H1 (cell line): Measurements from ENCODE around the gene AGBL1. TPM values are rescaled to one million over a fixed set of nuclear protein-coding genes. Genes with fewer than 3 reads are reported as not detected.

Experiments used
- CTCF ChIA-PET: fragments of 300-600 bp; sonication (Branson Sonifier 250); formaldehyde crosslinking; loops from one replicate; lab custom pipeline; 2021; ENCODE audit not compliant: partially characterized antibody; lab: Charles Lee
- POLR2A ChIA-PET: fragments of 300-600 bp; sonication (Branson Sonifier 250); formaldehyde crosslinking; loops from one replicate; lab custom pipeline; 2021; ENCODE audit warnings: inconsistent platforms; ENCODE audit not compliant: partially characterized antibody; lab: Charles Lee
- DNase-seq, 2 experiments: peaks; one replicate each; pipeline versions ENCODE4 v3.0.0 to v3.0.0-alpha.2; 2010 to 2022; ENCODE audit warnings: low spot score in 2 of 2, low read depth in 1 of 2, mixed read lengths in 1 of 2
- FAIRE-seq: peaks from 2 replicates; lab custom pipeline; 2011; peaks lifted over from hg19 to GRCh38; lab: Jason Lieb, UNC
- H2AFZ ChIP-seq: 2 replicates; pipeline ENCODE4 v1.8.1; 2012; ENCODE audit warnings: low read length, inconsistent platforms
- H2AK5ac ChIP-seq: 2 replicates; pipeline ENCODE4 v1.6.1; 2013; ENCODE audit warnings: low read depth, low read length
- H2BK120ac ChIP-seq: replicated peaks from 2 replicates; pipeline ENCODE3; 2013; ENCODE audit warnings: low read depth, low read length, inconsistent platforms
- H2BK12ac ChIP-seq: 2 replicates; pipeline ENCODE4 v1.6.1; 2013; ENCODE audit warnings: low read depth, low read length
- H2BK15ac ChIP-seq: 2 replicates; pipeline ENCODE4 v1.6.1; 2013; ENCODE audit warnings: low read length
- H2BK20ac ChIP-seq: 2 replicates; pipeline ENCODE4 v1.6.1; 2013; ENCODE audit warnings: low read length
- H2BK5ac ChIP-seq: 2 replicates; pipeline ENCODE4 v1.6.1; 2013; ENCODE audit warnings: low read depth, low read length
- H3K14ac ChIP-seq: 2 replicates; pipeline ENCODE4 v1.6.1; 2013; ENCODE audit warnings: inconsistent platforms; ENCODE audit not compliant: insufficient read length
- H3K18ac ChIP-seq: 2 replicates; pipeline ENCODE4 v1.6.1; 2013; ENCODE audit warnings: low read length; ENCODE audit errors: extremely low read depth
- H3K23ac ChIP-seq: 2 replicates; pipeline ENCODE4 v1.6.1; 2013; ENCODE audit warnings: inconsistent platforms; ENCODE audit not compliant: insufficient read length
- H3K23me2 ChIP-seq: 2 replicates; pipeline ENCODE4 v1.6.1; 2013; ENCODE audit warnings: low read depth, low read length
- H3K27ac ChIP-seq: 2 replicates; pipeline ENCODE4 v1.6.1; 2011; ENCODE audit warnings: low read depth, low read length, inconsistent platforms
- H3K27me3 ChIP-seq, 4 experiments: replicated peaks in 1 of 4; 1 replicate in 1 of 4; 2 replicates in 3 of 4; pipeline versions ENCODE4 v1.6.1 to v1.8.1; 2011 to 2013; ENCODE audit warnings: low read length in 3 of 4, mild to moderate bottlenecking in 3 of 4, inconsistent platforms in 2 of 4, mixed read lengths in 2 of 4, moderate library complexity in 1 of 4; ENCODE audit not compliant: control insufficient read depth in 3 of 4, insufficient read depth in 3 of 4; ENCODE audit errors: extremely low read depth in 1 of 4
- H3K36me3 ChIP-seq, 4 experiments: 2 replicates each; pipeline versions ENCODE4 v1.6.1 to v1.8.1; 2011 to 2013; ENCODE audit warnings: mild to moderate bottlenecking in 4 of 4, low read length in 3 of 4, moderate library complexity in 2 of 4, control low read depth in 1 of 4, inconsistent platforms in 1 of 4; ENCODE audit not compliant: insufficient read depth in 4 of 4, control insufficient read depth in 2 of 4
- H3K4ac ChIP-seq: replicated peaks from 2 replicates; pipeline ENCODE3; 2013; ENCODE audit warnings: low read length, low read depth, mixed read lengths, inconsistent platforms; ENCODE audit not compliant: insufficient read length
- H3K4me1 ChIP-seq, 4 experiments: replicated peaks in 1 of 4; 1 replicate in 1 of 4; 2 replicates in 3 of 4; pipeline versions ENCODE4 v1.6.1 to v1.8.1; 2011 to 2013; ENCODE audit warnings: low read length in 3 of 4, inconsistent platforms in 2 of 4, mixed read lengths in 1 of 4; ENCODE audit not compliant: insufficient read depth in 4 of 4, control insufficient read depth in 3 of 4
- H3K4me2 ChIP-seq, 2 experiments: 2 replicates each; pipeline versions ENCODE4 v1.6.1 to v1.8.1; 2011 to 2013; ENCODE audit warnings: low read depth in 2 of 2, low read length in 2 of 2, control low read depth in 1 of 2, inconsistent platforms in 1 of 2, mild to moderate bottlenecking in 1 of 2; ENCODE audit not compliant: insufficient read depth in 1 of 2
- H3K4me3 ChIP-seq, 4 experiments: fragments of 200-600, 300-600 bp in 1 of 4; sonication (generic), shearing (Covaris generic), sonication (Bioruptor Twin) in 1 of 4; 2 replicates each; pipeline versions ENCODE4 v1.5.1 to v1.8.1; 2011 to 2016; ENCODE audit warnings: low read length in 4 of 4, low read depth in 3 of 4, control low read depth in 2 of 4, inconsistent platforms in 2 of 4, mild to moderate bottlenecking in 2 of 4, mixed read lengths in 1 of 4, moderate library complexity in 1 of 4; ENCODE audit not compliant: insufficient read depth in 2 of 4; ENCODE audit errors: extremely low read depth in 1 of 4
- H3K56ac ChIP-seq: replicated peaks from 2 replicates; pipeline ENCODE3; 2013; ENCODE audit warnings: low read depth, mild to moderate bottlenecking, mixed read lengths, low read length, inconsistent platforms; ENCODE audit not compliant: insufficient read length
- H3K79me1 ChIP-seq: 2 replicates; pipeline ENCODE4 v1.6.1; 2013; ENCODE audit warnings: low read depth, low read length, control low read depth
- H3K79me2 ChIP-seq, 2 experiments: 2 replicates each; pipeline versions ENCODE4 v1.6.1 to v1.8.1; 2012 to 2013; ENCODE audit warnings: low read length in 2 of 2, mild to moderate bottlenecking in 2 of 2, inconsistent platforms in 1 of 2; ENCODE audit not compliant: insufficient read depth in 2 of 2, control insufficient read depth in 1 of 2
- H3K9ac ChIP-seq, 4 experiments: replicated peaks in 1 of 4; 1 replicate in 1 of 4; 2 replicates in 3 of 4; pipeline versions ENCODE4 v1.6.1 to v1.8.1; 2011 to 2013; ENCODE audit warnings: low read depth in 3 of 4, low read length in 3 of 4, control low read depth in 2 of 4, mild to moderate bottlenecking in 2 of 4, moderate library complexity in 2 of 4, inconsistent platforms in 1 of 4; ENCODE audit errors: extremely low read depth in 1 of 4
- H3K9me3 ChIP-seq, 2 experiments: 2 replicates each; pipeline versions ENCODE4 v1.6.1 to v1.8.1; 2012 to 2013; ENCODE audit warnings: mild to moderate bottlenecking in 2 of 2, moderate library complexity in 2 of 2, control low read depth in 1 of 2, inconsistent platforms in 1 of 2, low read depth in 1 of 2, low read length in 1 of 2, mixed read lengths in 1 of 2; ENCODE audit not compliant: insufficient read depth in 2 of 2
- H4K20me1 ChIP-seq, 2 experiments: replicated peaks in 1 of 2; 2 replicates each; pipeline versions ENCODE3 to v1.8.1; 2011 to 2013; ENCODE audit warnings: inconsistent platforms in 2 of 2, low read length in 2 of 2, mild to moderate bottlenecking in 1 of 2; ENCODE audit not compliant: insufficient read depth in 2 of 2, control insufficient read depth in 1 of 2
- H4K5ac ChIP-seq: 2 replicates; pipeline ENCODE4 v1.6.1; 2013; ENCODE audit warnings: low read length, low read depth, mixed read lengths, inconsistent platforms; ENCODE audit not compliant: insufficient read length
- H4K8ac ChIP-seq: 2 replicates; pipeline ENCODE4 v1.8.0; 2013; ENCODE audit warnings: mild to moderate bottlenecking, moderate library complexity, low read length, inconsistent platforms; ENCODE audit not compliant: insufficient read depth; ENCODE audit errors: extremely low read depth
- H4K91ac ChIP-seq: replicated peaks from 2 replicates; pipeline ENCODE3; 2013; ENCODE audit warnings: low read length, mixed read lengths, inconsistent platforms; ENCODE audit not compliant: insufficient read length
- ASH2L ChIP-seq: fragments of 200-600, 300-600 bp; sonication (generic); IDR thresholded peaks from one replicate; pipeline ENCODE4 v1.7.1; 2017; ENCODE audit warnings: low read length
- EZH2 ChIP-seq: fragments of 200-600 bp; sonication (generic); IDR thresholded peaks from 2 replicates; pipeline ENCODE4 v1.7.1; 2012; ENCODE audit warnings: low read depth, mild to moderate bottlenecking, moderate library complexity, low read length, inconsistent platforms; ENCODE audit not compliant: severe bottlenecking
- HDAC6 ChIP-seq: IDR thresholded peaks from one replicate; pipeline ENCODE4 v1.7.1; 2012; ENCODE audit warnings: low read depth, mild to moderate bottlenecking, inconsistent platforms, low read length, moderate library complexity
- NANOG ChIP-seq: IDR thresholded peaks from 2 replicates; pipeline ENCODE4 v1.6.1; 2011; ENCODE audit warnings: low read length, low read depth, mild to moderate bottlenecking, inconsistent platforms; ENCODE audit not compliant: insufficient read depth, poor library complexity, severe bottlenecking
- POLR2AphosphoS5 ChIP-seq: IDR thresholded peaks from 2 replicates; pipeline ENCODE4 v1.6.1; 2011; ENCODE audit warnings: low read depth, low read length
- RAD21 ChIP-seq, 2 experiments: IDR thresholded peaks in 1 of 2; conservative IDR thresholded peaks in 1 of 2; 2 replicates each; pipeline ENCODE4 v1.6.1; 2011; ENCODE audit warnings: low read depth in 2 of 2, low read length in 2 of 2, improper control_type of control experiment in 1 of 2, inconsistent platforms in 1 of 2, mild to moderate bottlenecking in 1 of 2, moderate library complexity in 1 of 2
- RFX5 ChIP-seq: IDR thresholded peaks from 2 replicates; pipeline ENCODE4 v1.6.1; 2011; ENCODE audit warnings: low read depth, low read length, improper control_type of control experiment, borderline replicate concordance
- RXRA ChIP-seq: IDR thresholded peaks from 2 replicates; pipeline ENCODE4 v1.6.1; 2011; ENCODE audit warnings: low read depth, mild to moderate bottlenecking, low read length, moderate library complexity; ENCODE audit not compliant: insufficient read depth
- SP4 ChIP-seq: IDR thresholded peaks from 2 replicates; pipeline ENCODE4 v1.6.1; 2012; ENCODE audit warnings: low read length, inconsistent platforms
- SRF ChIP-seq: IDR thresholded peaks from 2 replicates; pipeline ENCODE4 v1.6.1; 2011; ENCODE audit warnings: mild to moderate bottlenecking, low read depth, low read length, moderate library complexity
- SUZ12 ChIP-seq: fragments of 200-600 bp; sonication (generic); IDR thresholded peaks from 2 replicates; pipeline ENCODE4 v1.6.1; 2012; ENCODE audit warnings: mild to moderate bottlenecking, inconsistent platforms, low read length, moderate library complexity, mixed read lengths
- TAF7 ChIP-seq: optimal IDR thresholded peaks from 2 replicates; pipeline ENCODE3; 2011; ENCODE audit warnings: low read depth, mild to moderate bottlenecking, inconsistent platforms, low read length, moderate library complexity, borderline replicate concordance
- TBP ChIP-seq: IDR thresholded peaks from 2 replicates; pipeline ENCODE4 v1.6.1; 2011; ENCODE audit warnings: low read depth, low read length, improper control_type of control experiment
- WGBS, 2 experiments: shearing (Covaris generic) in 1 of 2; methylation state at CpG; one replicate each; pipeline versions ENCODE4 v1.1.6 to v1.1.7; 2013 to 2015; ENCODE audit warnings: low lambda C conversion rate in 2 of 2, mixed read lengths in 2 of 2, inconsistent platforms in 1 of 2, low coverage in 1 of 2, missing lambda C conversion rate in 1 of 2; ENCODE audit not compliant: insufficient replicate concordance in 2 of 2, insufficient coverage in 1 of 2, insufficient read length in 1 of 2; ENCODE audit errors: extremely low coverage in 1 of 2, missing lambda C conversion rate in 1 of 2; 5-methylcytosine and 5-hydroxymethylcytosine counted together
- polyA plus RNA-seq, 7 experiments: library from polyadenylated mRNA; depleted of rRNA in 3 of 7; stranded (reverse) in 5 of 7; unstranded in 2 of 7; fragments of >200 nt in 5 of 7; fragments of 200-250 nt in 2 of 7; gene quantifications; 1 replicate in 5 of 7; 2 replicates in 1 of 7; 4 replicates in 1 of 7; pipeline versions ENCODE4 v1.2.1 to v1.2.3, GENCODE V29; 2011 to 2013; ENCODE audit warnings: missing spikeins in 2 of 7, mixed read lengths in 2 of 7
- total RNA-seq: library from RNA; stranded (reverse); fragmentation: NEBNext Ultra II Directional; extraction: Animal tissue kit (Norgen Biotek cat#: 25700); gene quantifications from 2 replicates; pipeline ENCODE4 v1.2.1, GENCODE V29; 2021

The AGBL1 gene
- total and polyA plus RNA-seq, 2 of the 8 experiments (the other 6 are each of a cell fraction or from before 2014, with no cell fraction given): not detected

DNA sequence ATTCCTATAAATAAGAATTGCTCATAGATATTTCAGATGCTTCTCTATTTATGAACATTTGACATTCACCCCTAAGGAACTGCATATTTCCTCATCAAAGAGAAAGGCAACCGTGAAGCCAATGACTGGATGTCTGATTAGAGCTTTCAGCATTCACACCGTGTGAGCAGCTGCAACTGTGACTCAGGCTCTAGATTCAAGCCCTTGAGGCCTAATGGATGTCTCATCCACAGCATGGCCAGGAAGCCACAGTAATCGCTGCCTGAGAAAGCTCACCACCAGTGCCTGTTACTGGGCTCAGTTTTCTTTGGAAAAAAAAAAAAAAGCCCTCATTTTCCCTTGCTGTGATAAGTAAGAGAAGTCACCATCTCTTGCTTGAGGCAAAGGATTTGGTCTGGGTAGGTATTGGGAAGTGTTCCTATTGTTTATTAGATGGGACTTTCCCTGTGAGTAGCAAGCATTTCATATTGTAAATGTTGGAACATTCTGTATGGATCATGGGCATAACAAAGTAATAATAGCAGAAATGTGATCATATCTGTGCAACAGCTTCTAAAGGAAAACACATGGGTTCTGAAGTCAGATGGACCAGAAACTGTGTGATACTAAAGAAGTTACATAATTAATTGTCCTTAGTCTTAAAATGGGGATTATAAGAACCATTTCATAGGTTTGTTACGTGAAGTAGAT, 783.7 kb downstream of the AGBL1 start:
- Histone ChIP-seq H4K8ac (no peak overlapping the region), H3K18ac (no peak overlapping the region), H3K9me3 (no peaks in the 10 kb centered on the region), H4K5ac (no peak overlapping the region), H3K14ac (no peak overlapping the region), H3K23ac (no peak overlapping the region), H3K79me1 (no peaks in the 10 kb centered on the region), H2AK5ac (no peak overlapping the region), H3K36me3 (no peaks in the 10 kb centered on the region), H3K23me2 (no peaks in the 10 kb centered on the region), H2BK5ac (no peak overlapping the region), H3K4me1 (no peaks in the 10 kb centered on the region), H2BK20ac (no peak overlapping the region), H3K9ac (no peak overlapping the region), H3K27ac (no peak overlapping the region), H2AFZ (no peak overlapping the region), H3K4ac (no peak overlapping the region), H2BK12ac (no peak overlapping the region), H3K56ac (no peak overlapping the region), H4K20me1 (no peaks in the 10 kb centered on the region), H2BK15ac (no peak overlapping the region), H3K4me2 (no peak overlapping the region), H3K79me2 (no peaks in the 10 kb centered on the region), H4K91ac (no peak overlapping the region), H2BK120ac (no peak overlapping the region), H3K4me3 (no peak overlapping the region), H3K27me3 (no peaks in the 10 kb centered on the region)
- WGBS, 2 experiments: 91% methylated on average over 4 of the region's 4 CpGs; no CpG with 5 or more reads in 1 of the 2 experiments
- no peak for DNase-seq
- CTCF ChIA-PET: no interaction called here
- POLR2A ChIA-PET: no interaction called here
- FAIRE-seq: no peak
- TF ChIP-seq TAF7: no peak
- TF ChIP-seq NANOG: no peak
- no peak for TF ChIP-seq SP4
- no peak for TF ChIP-seq TBP
- TF ChIP-seq RAD21 (IDR thresholded peaks at IDR 0.05 in 1 of 2, conservative IDR thresholded peaks at IDR 0.05 in 1 of 2; ENCODE audit: low read depth in 2 of 2, low read length in 2 of 2): no peak
- no peak for TF ChIP-seq SRF
- no peak for TF ChIP-seq SUZ12
- no peak for TF ChIP-seq EZH2
- TF ChIP-seq HDAC6: no peak
- TF ChIP-seq RFX5: no peak
- TF ChIP-seq POLR2AphosphoS5: no peak
- TF ChIP-seq ASH2L: no peak
- TF ChIP-seq RXRA: no peak
